Ovary (tissue), 3 donors: ENCODE data around the gene COLGALT1.

Experiments used
- EP300 ChIP-seq: sonication (generic); formaldehyde crosslinking; IDR thresholded peaks from one replicate; pipeline ENCODE4 v1.6.1; 2017; ENCODE audit warnings: antibody characterized with exemption
- TF ChIP-seq, protein P1 (sequence below), 3 donors: fragments of 450-650 bp in 2 of 3; fragments of 200-600 bp in 1 of 3; IDR thresholded peaks; one replicate each; pipeline versions ENCODE4 v1.5.1 to v1.8.0; 2016 to 2022; ENCODE audit warnings: antibody characterized with exemption in 3 of 3, mild to moderate bottlenecking in 1 of 3
- donor health status: DM: no; HTN: no; CAD: no.

GRCh38 chr19:17542793-17543582 lies 12.5 kb upstream of the COLGALT1 start:
- TF ChIP-seq EP300: no peak
- TF ChIP-seq, protein P1, sequence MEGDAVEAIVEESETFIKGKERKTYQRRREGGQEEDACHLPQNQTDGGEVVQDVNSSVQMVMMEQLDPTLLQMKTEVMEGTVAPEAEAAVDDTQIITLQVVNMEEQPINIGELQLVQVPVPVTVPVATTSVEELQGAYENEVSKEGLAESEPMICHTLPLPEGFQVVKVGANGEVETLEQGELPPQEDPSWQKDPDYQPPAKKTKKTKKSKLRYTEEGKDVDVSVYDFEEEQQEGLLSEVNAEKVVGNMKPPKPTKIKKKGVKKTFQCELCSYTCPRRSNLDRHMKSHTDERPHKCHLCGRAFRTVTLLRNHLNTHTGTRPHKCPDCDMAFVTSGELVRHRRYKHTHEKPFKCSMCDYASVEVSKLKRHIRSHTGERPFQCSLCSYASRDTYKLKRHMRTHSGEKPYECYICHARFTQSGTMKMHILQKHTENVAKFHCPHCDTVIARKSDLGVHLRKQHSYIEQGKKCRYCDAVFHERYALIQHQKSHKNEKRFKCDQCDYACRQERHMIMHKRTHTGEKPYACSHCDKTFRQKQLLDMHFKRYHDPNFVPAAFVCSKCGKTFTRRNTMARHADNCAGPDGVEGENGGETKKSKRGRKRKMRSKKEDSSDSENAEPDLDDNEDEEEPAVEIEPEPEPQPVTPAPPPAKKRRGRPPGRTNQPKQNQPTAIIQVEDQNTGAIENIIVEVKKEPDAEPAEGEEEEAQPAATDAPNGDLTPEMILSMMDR (IDR thresholded peaks at IDR 0.05): no peak
